OCI-LY1 (cell line): ENCODE results near the gene CCDC141.

ENCODE experiments used
- EZH2 ChIP-seq: fragments of 200-600 bp; sonication (generic), shearing (Covaris generic); IDR thresholded peaks from 2 replicates; pipeline ENCODE4 v1.8.0; 2017; ENCODE audit warnings: borderline replicate concordance, mixed run types, mild to moderate bottlenecking, antibody characterized with exemption, low read length, moderate library complexity, mixed read lengths
- TF ChIP-seq, protein P1 (sequence below): fragments of 200-600 bp; sonication (generic), shearing (Covaris generic); IDR thresholded peaks from 2 replicates; pipeline ENCODE4 v1.5.1; 2017; ENCODE audit warnings: mild to moderate bottlenecking, antibody characterized with exemption, low read length, moderate library complexity, mixed read lengths

- TF ChIP-seq, protein P1, sequence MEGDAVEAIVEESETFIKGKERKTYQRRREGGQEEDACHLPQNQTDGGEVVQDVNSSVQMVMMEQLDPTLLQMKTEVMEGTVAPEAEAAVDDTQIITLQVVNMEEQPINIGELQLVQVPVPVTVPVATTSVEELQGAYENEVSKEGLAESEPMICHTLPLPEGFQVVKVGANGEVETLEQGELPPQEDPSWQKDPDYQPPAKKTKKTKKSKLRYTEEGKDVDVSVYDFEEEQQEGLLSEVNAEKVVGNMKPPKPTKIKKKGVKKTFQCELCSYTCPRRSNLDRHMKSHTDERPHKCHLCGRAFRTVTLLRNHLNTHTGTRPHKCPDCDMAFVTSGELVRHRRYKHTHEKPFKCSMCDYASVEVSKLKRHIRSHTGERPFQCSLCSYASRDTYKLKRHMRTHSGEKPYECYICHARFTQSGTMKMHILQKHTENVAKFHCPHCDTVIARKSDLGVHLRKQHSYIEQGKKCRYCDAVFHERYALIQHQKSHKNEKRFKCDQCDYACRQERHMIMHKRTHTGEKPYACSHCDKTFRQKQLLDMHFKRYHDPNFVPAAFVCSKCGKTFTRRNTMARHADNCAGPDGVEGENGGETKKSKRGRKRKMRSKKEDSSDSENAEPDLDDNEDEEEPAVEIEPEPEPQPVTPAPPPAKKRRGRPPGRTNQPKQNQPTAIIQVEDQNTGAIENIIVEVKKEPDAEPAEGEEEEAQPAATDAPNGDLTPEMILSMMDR: no peak
- no peak for TF ChIP-seq EZH2
Measured at GRCh38 chr2:179022685-179023084, 27.3 kb downstream of the CCDC141 start.
